GM19023 (cell line): Measurements from ENCODE around the gene FFAR2.
"Not testable (repeated sequence)": the region's sequence is repeated elsewhere in the genome, so short reads cannot be mapped to it uniquely, and the experiment has no call there.

ENCODE experiments used
- ATAC-seq: cut with Tn5 transposase; IDR thresholded peaks from one replicate; pipeline ENCODE4 v1.9.1; 2021; ENCODE audit warnings: mild to moderate bottlenecking, moderate library complexity; ENCODE audit not compliant: unreplicated experiment

The FFAR2 gene

DNA sequence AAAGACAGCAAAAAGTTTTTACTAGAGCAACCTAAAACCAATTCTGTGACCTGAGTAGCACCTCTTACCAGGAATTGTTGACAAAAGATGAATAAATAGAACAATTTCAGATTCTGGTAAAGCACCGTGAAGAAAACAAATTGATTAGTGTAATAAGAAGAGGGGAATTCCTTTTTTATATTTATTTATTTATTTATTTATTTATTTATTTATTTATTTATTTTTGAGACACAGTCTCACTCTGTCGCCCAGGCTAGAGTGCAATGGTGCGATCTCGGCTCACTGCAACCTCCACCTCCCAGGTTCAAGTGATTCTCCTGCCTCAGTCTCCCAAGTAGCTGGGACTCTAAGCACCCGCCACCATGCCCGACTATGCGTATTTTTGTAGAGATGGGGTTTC lies 24.7 kb upstream of the FFAR2 start:
- ATAC-seq, result not testable (repeated sequence)

DNA sequence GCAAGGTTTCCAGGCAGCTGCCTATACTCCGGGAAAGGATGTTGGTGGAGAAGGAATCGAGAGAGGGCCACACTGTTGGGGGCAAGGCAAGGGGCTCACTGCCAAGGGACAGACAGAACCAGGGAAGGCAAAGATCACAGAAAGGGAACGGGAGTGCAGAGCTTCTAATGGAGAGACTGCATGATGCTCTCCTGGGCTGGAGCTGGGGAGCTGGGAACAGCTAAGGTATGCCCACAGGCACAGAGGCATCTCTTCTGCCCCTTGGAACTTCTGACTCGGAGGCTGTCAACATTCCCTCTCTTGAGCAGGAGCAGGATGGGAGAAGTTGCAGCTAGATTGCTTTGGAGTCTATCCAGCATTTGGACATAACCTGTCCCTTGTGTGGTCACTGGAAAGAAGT lies 22.4 kb upstream of the FFAR2 start:
- ATAC-seq, result no peak

- no peak for ATAC-seq
Measured at GRCh38 chr19:35427187-35427586, 20.9 kb upstream of the FFAR2 start.

GRCh38 chr19:35429698-35430408 lies 18.2 kb upstream of the FFAR2 start:
- ATAC-seq, result no peak

GRCh38 chr19:35430409-35431144 lies 17.5 kb upstream of the FFAR2 start:
- ATAC-seq, result no peak

DNA sequence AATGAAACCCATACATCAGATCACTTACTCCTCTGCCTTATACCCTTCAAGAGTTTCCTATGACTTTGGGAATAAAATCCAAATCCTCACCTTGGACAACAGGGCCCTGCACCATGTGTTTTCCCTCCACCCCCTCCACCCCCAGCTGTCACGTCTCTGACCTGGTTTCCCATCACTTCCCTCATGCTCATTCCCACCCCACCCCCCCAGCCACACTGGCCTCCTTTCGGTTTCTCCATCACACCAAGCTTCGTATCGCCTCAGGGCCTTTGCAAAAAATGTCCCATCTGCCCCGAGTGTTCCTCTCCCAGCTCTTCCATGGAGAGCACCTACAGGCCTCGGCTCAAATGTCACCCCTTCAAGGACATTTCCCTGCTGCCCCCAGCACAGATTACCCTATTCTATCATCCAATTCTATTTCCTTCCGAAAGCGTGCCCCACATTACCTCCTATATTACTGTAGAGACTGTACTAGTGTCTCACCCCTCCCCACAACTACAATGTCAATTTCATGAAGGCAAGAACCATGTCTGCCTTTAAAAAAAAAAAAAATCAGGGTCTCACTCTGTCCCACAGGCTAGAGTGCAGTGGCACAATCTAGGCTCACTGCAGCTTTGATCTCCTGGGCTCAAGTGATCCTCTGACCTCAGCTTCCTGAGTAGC lies 16.8 kb upstream of the FFAR2 start:
- no peak for ATAC-seq

DNA sequence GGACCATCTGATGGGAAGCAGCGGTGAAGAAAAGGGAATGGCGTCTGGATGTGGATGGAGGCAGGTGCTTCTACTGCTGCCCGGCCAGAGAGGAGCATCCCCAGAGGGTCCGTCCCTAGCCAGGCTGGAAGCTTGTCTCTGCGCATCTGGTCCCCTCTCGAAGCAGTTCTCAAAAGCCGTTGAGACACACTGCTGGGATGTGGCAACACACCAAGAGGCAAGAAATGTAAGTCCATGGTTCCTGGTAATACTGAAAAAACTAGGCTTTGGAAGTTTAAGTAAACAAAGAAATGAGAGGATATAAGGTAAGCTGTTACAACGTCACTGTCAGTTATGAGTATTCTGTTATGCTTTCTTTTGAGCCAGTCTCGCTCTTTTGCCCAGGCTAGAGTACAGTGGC lies 15.1 kb upstream of the FFAR2 start:
- ATAC-seq, result no peak

DNA sequence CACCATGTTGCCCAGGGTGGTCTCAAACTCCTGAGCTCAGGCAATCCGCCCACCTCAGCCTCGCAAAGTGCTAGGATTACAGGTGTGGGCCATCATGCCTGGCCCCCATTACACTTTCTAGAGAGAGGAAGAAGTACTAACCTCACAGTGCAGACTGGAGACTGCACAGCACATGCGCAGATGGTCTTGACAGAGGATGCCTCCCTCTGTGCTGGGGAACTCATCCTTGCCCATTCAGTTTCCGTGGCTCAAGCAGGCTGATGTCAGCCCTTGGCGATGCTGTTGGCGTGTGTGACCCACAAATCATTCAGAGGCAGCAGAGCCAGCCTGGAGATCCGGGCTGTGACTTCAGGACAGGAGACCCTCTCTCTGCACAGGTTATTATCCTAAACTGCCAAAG lies 14.6 kb upstream of the FFAR2 start:
- no peak for ATAC-seq

DNA sequence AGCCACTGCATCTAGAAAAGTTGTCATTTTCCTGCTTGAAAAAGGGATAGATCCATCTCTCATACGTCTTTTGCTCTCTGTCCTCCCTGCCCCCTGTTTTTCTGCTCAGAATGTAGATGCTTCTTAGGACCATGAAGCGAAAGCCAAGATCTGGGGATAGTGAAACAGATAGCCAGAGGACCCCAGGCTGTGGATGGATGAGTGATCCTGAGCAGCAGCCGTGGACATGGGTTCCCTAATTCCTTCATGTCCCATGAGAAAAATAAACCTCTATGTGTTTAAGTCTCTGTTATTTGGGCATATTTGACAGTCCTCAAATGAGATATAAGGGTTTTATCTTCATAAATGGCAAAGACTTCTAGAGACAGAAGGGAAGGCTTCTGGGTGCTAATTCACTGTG lies 12.2 kb upstream of the FFAR2 start:
- no peak for ATAC-seq

DNA sequence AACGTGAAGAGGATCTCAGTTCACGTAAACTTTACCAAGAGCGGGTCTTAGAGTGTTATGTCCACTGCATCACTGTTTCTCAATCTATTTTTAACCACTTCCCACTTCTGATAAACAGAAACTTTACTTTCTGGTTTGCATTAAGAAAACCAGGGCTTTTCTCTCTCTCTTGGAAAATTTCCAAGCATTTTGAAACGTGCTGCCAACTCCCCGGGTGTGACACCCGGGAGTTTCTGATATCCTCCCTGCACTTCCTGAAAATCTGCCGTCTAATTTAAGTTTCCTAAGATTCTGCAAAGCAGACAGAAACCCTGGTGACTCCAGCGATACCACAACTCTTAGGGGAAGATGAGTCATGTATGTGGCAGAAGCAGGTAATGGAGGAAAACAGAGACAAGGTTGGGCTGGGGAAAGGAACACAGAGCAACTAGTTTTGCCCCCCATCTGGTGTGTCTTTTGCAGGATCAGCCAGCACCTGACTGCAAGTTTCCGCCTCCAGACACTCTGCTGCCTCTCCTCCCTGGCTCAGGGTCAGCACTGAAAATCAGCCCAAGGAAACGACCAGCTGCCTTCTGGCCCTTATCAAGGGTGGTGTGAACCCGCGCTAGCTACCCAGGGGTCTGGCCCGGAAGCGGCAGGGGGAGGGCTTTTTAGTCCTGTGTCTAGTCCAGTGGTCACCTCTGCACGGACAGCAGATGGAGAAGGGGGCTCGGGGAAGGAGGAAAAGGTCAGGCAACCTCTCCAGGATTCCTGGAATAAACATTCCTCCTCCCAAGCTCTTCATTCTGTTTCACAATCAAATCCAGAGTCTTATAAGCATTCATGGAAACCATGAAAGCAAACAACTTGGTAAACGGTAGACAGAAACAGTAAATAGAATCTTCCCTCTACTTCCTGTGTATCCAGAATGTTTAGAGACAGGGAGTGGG lies 11.3 kb upstream of the FFAR2 start:
- no peak for ATAC-seq

DNA sequence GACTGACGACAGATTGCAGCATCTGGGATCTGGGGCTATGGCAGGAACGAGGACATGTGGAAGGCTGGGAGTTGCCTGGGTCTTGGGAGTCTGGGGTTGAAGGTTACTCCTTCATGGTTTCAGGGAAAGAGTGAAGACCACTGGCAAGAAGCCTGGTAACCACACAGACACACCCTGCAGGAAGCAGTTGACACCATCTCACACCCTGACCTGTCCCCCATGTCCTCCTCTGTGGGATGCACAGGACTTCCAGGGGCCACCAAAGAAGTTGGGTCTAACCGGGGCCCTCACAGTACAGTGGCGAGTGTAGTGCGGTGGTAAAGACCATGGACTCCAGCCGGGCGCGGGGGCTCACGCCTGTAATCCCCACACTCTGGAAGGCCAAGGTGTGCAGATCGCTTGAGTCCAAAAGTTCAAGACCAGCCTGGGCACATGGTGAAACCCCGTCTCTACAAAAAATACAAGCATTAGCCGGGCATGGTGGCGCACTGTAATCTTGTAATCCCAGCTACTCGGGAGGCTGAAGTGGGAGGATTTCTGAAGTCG lies 10.6 kb upstream of the FFAR2 start:
- ATAC-seq, result no peak

GRCh38 chr19:35438096-35438495 lies 10.0 kb upstream of the FFAR2 start:
- no peak for ATAC-seq

GRCh38 chr19:35438527-35438926 lies 9.5 kb upstream of the FFAR2 start:
- no peak for ATAC-seq

GRCh38 chr19:35439921-35440320 lies 8.1 kb upstream of the FFAR2 start:
- no peak for ATAC-seq

GRCh38 chr19:35442091-35442490 lies 6.0 kb upstream of the FFAR2 start:
- ATAC-seq, result no peak

GRCh38 chr19:35444735-35445134 lies 3.3 kb upstream of the FFAR2 start:
- ATAC-seq, result no peak

DNA sequence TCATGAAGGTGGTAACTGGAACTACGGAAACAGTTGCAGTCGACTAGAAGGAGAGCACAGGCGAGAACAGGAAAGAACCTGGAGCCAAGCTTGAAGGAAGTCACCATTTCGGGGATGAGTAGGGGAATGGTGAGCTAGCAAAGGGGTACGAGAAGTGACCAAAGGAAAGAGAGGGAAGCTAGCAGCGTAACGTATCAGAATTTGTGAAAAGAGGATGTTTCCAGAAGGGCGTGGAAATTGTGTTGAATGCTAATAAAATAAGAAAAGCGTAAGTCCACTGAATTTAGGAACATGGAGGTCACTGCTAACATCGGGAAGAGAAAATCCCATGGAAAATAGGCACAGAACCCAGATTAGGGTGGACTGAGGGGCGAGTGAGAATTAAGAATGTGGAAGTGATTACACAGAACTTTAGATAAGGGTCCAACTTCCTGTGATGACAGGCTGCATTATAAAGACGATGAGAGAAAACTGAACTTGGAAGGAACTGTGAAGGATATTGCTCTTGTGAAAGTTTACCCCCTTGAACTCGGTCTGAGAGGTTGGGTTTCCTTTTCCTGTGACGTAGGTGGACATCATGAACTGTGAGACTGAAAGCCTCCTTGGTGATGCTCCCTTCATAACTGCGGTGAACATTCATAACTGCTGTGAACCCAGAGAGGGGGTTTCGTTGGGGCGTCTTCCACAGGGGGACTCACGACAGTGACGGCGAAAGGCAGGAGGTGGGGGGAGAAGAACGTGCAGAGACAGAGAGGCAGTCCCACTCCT lies 2.0 kb upstream of the FFAR2 start:
- ATAC-seq, result no peak

DNA sequence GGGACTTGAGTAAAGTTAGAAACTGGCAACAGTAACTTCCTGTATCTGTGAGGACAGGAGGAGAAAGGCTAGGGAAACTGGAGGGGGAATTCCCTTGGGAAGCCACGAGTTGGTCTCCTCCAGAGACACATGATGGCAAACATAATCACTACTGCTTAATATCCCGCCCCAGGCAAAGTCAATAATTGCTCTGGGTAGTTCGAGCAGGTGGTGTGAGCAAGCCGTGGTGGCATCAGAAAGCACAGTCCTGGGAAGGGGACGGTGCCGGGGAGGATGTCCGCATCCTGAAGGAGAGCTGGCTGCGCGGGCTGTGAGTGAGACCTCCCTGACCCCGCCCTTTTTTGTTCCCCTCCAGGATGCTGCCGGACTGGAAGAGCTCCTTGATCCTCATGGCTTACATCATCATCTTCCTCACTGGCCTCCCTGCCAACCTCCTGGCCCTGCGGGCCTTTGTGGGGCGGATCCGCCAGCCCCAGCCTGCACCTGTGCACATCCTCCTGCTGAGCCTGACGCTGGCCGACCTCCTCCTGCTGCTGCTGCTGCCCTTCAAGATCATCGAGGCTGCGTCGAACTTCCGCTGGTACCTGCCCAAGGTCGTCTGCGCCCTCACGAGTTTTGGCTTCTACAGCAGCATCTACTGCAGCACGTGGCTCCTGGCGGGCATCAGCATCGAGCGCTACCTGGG lies 1.4 kb downstream of the FFAR2 start:
- no peak for ATAC-seq

DNA sequence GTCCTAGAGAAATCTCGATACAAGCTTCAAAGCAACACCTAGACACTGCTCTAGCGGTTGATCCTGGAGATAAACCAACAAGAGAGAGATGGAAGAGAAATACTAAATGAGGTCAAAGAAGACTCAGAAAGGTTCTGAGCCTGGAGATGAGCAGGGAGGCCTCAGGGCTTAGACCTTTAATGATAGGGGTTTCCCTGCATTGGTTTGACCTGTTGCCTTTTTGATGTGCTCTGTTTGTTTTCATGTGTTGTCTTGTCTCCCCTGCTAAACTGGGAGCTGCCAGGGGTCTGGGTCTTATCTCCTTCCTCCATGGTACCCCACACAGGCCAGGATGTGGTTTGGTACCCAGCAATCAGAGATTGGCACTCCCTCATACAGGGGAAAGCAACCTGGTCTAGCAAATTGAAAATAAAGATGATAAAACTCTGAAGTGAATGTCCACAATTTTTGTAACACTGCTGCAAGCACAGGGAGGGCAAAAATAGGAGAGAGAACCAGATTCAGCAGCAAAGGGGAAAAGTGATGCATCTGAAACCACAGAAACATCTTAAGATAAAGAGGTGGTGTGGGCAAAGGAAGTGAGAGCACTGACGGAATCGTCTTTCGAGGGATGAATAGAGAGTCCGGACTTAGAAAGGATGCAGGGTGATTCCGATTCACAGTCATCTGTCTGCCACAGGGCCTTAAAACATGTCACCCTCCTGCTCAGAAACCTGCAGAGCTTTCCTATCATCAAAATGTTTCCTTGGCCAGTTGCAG lies 3.5 kb downstream of the FFAR2 start:
- ATAC-seq, result no peak
